Stimulated activated CD8-positive, alpha-beta memory T cell treated with anti-CD3 and anti-CD28 coated beads, Interleukin-12 subunit alpha, Interleukin-12 subunit beta, amount 100 ng/mL, for 24 hours (primary cell): Measurements from ENCODE around the gene FARP1.

Source experiments
- DNase-seq: peaks from one replicate; pipeline ENCODE4 v3.0.0-alpha.2; 2020; ENCODE audit errors: extremely low read depth

FARP1 gene

DNA sequence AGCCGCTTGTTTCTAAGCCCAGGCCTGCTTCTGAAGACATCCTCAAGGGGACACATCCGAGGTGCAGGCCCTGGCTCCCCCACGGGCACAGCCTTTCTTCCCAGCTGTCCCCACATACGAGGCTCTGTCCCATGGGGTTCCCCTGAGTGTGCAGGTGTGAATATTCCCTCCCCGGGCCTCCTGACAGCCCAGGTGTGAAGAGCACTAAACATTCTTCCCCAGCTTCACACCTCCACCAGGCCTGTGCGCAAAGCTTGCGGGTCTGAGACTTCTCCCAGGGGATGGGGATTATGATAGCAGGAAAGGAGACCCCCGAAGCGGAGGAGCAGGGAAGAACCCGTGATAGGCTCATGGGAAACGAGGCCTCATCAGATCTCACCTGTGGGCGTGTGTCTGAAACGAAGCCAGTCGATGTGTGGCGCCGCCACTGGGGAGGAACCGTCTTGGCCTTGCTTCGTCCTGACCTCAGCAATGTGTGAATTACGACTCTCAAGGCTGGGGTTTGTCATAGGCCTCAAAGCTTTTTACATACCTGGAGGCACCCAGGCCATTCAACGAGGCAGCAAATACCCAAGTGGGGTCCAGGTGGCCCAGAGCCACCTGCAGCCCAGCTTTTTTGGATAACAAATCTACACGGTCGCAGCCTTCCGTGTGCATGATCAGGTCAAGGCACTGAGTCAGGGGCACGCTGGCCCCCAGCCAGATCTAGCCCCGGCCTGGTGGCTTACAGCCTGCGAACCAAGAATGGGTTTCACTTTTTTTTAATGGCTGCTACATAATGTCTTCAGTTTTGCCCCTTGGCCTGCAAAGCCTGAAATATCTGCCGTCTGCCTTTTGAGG lies 299.7 kb downstream of the FARP1 start:
- DNase-seq = no peak

DNA sequence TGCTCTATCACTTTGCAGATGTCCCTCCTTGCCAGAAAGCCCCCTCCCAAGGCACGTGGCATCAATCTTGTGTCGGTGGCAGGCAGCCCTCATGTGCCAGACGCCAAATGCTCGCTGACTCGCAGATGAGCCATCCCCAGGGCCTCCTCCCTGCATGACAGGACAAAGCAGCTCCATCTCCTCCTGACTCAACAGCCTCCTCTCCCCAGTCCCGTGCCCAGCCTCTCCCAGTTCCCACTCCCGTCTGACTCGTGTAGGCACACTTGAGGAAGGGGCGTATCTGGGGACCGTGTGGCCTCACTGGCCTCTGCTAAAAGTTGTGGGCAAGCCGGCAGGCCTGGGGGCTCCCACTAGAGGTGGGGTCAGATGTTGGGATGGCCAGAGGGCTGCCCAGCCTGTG lies 300.4 kb downstream of the FARP1 start:
- no peak for DNase-seq

DNA sequence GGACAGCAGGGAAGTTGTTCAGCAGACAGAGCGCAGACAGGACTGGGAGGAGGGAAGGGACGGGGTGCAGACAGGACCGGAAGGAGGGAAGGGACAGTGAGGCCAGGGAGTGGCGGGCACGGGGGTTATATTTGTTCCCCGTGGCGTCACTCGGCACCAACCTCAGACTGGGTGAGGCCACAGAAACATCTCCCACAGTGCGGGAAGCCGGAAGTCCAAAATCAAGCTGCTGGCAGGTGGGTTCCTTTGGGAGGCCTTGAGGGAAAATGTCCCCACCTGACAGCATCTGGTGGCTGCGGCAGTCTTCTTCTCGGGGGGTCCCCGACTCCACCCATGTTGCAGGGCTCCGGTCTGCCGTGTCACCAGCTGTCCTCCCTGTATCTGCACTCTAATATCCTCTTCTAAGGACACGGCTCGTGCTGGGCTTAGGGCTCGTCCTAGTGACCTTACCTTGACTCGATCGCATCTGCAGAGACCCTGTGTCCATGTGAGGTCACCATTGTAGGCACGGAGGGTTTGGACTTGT lies 301.0 kb downstream of the FARP1 start:
- no peak for DNase-seq

DNA sequence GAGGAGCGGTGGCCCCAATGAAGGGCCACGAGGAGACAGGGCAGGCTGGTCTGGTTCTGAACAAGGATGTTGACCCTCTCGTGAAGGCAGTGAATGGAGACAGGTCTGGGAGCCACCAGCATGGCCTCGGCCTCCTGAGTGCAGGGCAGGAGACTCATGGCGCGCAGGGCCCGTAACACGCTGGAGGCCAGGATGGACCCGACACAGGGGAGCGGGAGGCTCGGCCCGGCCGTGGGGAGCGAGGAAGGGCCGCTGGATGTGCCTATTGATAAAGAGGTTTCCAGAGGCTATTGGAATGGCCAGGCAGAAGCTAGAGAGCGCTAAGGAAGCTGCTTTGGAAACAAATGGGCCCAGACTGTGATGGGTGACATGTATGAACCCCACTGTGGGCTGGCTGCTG lies 301.5 kb downstream of the FARP1 start:
- no peak for DNase-seq

DNA sequence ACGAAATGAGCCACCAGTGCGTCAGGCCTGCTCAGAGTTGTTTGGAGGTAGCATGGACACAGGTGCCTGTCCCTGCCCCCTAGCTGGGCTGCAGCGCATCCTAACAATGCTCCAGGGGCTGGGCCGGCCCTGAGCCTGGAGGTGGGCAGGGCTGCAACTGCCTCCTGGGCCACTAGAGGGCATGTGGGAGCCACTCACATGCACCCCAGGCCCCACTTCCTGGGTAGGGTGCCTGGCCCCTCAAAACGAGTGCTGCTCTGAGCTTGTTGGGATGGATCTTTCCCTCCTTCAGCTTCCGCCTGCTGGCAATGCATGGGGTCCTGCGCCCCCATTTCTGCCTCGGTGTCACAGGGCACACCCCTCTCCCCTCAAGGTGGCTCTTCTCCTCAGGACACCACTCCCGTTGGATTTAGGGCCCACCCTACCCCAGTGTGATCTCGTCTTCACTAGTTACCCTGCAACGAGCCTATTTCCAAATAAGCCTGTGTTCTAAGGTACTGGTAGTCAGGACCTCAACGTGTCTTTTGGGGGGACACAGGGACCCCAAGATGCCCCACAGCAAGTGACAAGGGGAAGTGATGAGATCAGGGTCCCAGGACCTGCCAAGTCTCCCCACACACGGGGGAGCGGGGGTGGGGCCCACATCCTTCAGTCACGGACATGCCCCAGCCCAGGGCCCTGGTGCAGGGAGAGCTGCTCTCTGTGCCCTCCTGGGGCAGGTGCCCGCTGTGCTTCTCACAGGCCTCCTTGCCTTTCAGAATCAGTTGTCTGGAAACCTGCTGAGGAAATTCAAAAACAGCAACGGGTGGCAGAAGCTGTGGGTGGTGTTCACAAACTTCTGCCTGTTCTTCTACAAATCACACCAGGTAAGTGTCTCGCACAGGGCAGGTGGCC lies 302.7 kb downstream of the FARP1 start:
- DNase-seq = peak; percentile 41

DNA sequence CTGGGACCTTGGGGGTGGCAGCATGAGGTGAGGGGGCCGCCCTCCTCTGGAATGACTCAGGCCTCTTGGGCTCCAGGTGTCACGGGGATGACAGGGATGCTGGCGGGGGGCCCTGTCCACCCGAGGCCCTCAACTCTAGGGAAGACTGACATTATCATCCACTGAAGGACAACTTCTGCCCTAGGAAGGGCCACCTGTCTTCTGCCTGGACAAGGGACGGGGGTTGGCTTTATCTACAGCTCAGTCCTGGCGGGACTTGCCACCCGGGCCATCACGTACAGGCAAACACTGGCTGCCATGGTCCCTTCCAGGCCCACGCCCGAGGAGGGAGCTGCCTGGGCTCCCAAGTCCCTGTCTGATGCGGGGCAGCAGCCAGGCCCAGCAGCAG lies 303.3 kb downstream of the FARP1 start:
- no peak for DNase-seq

DNA sequence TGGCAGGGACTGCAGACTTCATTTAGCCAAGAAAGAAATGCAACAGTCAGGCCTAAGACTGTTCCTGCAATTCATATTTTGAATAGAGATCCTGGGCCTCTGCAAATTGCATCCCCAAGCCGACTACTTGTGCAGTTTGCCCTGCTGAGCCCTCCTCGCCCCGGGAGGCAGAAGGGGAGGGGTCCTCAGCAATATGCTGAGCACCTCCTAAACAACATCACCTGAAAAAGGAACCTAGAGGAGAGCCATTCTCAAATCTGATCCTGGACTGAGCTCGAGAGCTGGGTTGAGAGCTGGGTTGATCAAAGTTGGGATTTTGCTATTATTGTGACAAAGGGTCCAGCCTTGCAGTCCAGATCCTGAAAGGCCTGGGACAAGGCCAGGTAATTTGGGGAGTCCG lies 304.2 kb downstream of the FARP1 start:
- DNase-seq = no peak

DNA sequence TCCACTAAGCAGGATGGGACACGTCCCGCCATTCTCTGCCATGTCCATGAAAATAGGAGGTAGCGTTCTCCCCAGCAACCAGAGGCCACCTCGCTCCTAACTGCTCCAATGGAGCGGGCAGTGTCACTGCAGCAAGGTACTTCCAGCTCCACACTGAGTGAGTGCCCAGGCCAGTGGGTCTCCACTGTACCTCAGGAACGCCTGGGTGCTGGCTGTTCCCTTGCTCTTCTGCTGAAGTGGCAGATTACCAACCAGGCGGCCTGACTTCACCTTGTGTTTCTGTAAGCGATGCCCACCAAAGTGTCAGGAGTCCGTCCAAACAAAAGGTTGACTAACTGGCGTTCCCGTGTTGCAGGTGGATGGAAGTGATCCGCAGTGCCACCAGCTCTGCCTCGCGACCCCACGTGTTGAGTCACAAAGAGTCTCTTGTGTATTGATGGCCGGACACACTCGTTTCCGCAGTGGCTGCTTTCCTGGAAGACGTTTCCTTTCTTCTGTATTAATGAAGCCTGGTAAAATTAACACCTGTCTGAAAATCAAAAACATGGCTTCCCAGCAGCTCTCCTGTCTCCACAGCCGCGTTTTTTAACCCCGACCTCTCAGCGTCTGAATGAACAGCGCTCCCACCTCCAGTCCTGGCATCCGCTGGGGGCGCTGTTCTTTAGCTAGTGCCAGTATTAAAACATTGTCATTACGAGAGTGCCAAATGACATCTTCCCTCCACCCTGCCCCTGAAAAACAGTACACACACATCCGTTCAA lies 305.2 kb downstream of the FARP1 start:
- no peak for DNase-seq

DNA sequence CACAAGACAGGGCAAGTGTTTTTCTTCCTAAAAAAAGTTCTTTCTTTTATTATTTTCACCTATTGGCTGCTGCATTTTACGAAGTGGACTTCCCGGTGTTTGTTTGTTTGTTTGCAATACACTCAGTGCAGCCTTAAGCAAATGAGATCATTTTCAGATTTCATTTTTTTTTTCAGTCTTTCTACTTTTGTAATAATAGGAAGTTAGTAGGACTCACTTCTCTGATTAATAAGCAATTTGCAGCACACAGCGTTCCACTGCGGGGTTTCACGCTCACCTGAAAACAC lies 305.7 kb downstream of the FARP1 start:
- DNase-seq = no peak

DNA sequence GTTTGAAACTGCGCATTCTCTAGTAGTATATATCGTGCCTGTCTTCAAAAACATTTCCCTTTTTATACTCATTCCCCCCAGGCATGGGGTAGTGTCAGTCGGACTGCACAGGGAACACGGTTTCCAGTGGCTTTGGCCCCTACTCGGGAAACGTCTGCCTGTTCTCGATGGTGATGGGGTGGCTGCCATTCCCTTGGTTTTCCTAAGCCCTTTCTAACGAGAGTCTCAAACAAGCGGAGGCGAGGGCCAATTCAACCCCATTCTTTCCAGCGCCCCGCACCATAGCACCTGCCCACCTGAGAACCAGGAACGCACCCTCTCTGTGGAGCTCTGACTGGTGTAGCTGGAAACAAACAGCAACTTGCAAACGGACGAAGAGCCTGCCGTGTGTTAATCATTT lies 306.4 kb downstream of the FARP1 start:
- no peak for DNase-seq

DNA sequence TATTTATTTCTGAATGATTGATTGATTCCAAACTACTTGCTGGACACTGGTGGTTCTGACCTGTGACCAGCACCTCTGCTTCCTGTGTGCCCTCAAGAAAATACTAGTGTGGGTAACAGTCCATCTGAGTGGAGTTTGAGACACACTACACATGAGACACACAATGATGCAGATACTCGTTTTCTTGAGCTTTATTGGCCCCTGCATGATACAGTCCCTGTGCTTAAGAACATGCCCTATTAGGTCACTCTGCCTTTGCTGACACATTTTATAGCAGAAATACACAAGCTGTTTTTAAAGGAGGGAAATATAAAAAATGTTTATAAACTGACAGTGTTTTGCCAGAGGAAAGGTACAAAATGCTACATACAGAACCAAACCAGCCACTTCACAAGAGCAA lies 307.1 kb downstream of the FARP1 start:
- no peak for DNase-seq

DNA sequence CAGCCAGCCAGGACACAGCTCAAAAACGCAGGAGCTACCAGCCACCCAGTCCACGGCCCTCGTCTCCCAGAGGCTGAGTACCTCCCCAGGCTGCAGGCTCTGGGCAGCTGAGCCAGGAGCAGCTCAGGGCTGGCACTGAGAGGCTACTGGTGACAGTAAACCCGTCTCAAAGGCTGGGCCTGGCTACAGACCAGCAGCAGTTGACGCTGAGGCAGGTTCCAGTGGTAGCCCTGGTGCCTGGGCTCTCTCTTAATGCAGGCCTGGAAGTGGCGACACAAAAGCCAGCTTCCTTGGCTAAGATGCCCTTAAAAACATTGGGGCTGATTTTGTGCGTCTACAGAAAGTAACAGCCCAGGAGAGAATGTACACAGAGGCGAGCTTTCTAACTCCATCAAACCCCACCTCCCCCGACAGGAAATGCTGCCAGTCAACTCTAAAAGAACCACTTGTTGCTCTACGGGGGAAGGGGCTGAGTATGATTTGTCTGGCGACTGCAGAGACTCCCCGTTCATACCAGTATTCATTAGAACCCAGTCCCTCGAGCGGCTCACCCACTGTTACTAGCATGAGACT lies 307.7 kb downstream of the FARP1 start:
- DNase-seq = no peak

DNA sequence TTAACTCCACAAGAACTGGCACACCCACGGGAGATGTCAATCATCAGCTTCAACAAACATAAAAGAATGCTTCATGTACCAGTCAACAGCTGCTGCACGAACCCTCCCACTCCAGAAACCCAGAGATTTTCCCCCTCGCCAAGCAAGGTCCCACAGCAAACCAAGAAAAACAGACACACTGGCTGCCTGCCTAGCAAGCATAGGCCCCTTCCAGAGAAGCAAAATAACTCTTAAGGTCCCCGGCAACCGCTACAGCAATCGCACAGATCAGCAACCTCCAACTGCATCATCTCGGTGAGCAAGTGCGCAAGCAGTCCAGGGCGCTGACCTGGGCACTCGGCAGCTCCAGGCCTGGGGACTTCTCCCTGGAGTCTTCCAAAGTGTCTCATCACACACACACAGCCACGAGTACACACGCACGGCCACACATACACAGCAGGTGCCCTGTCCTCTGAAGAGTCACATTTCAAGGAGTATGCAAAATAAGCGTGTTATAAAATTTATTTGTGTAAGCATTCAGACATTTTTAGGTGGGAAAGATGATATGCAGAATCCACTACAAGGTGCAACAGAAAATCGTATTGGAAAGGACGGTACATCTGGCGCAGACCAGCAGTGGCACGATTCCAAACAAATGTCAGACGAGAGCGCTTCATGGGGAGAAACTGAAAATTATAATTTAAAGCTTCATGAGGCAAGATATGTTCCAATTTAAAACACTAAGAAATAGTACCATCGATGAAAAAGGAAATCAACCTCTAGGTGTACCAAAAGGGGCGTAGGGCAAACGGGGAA lies 309.0 kb downstream of the FARP1 start:
- no peak for DNase-seq

DNA sequence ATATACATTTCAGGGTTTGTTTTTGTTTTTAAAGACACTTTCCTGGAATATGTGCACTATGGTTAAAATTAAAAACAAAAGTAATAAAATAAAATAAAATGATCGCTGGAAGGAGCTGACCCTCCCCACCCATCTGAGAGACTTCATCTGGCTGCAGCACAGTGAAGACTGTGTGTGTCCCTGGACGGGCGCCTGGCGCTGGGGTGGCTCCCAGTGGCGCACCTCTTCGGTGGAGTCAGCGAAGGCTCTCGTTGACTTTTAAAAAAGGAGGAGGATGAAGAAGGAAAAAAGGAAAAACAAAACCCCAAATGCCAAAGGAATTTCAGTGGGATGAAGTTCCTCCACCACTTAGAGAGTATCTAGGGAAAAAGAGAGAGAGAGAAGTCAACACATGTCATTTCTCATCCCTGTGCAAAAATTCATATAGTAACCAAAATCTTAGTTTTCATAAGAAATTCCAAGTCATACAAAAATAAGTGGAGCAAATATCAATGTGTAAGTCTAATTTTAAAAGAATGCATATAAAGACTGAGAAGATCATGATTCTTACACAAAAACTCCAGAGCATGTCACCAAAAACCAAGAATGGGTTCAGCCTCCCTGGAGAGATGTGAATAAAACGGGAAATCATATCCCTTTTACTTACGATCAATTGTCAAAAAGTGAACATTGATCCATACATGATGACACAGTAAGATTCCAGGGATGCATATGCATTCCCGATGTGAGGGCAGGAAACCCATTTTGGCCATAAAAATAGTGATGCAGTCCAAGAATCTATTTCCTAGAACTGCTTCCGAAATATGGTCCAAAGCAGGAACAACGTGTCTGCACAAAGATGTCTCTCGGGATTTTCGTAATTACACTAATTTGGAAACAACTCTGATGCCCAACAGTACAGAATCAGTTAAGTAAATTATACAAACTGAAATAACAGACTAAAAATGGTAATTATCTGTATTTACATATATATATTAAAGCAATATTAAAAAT lies 310.3 kb downstream of the FARP1 start:
- DNase-seq = no peak

DNA sequence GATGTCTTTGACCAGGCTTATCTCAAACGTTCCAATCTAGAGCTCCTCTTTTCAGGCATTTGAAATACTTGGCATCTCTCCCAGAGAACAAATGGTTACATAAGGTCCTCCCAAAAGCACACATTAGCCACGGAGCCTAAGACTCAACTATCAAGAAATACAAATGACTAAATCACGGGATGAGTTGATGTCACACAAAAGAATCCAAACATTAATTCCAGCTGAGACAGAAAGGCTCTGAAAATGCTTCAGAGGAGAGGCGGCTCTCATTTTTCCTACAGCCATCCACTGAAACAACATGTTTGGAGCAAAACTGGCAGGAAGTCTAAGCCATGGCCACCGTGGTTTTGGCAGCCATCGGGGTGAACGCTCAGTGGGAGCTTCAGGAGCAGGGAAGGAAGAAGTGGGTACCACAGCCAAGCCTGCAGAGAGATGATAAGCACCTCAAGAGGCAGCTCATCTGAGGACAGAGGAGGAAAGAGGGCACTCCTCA lies 311.5 kb downstream of the FARP1 start:
- DNase-seq = no peak

DNA sequence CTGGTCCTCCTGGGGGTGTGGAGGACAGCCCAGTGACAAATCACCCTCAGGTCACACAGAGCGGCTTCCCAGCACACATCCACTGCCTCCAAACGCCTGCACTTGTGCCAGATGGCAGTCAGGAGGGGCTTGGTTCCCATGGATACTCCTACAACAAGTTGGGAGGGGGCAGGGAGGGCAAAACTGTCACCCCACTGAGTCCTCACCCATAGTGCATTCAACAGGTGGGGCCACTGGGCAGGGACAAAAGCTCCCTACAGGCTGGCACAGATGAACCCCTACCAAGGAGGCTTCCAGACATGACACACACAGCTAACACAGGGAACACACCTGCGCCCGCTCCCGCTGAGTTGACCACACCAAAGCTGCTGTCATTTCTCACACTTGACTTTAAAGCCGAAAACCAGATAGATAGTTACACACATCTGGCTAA lies 313.5 kb downstream of the FARP1 start:
- no peak for DNase-seq

DNA sequence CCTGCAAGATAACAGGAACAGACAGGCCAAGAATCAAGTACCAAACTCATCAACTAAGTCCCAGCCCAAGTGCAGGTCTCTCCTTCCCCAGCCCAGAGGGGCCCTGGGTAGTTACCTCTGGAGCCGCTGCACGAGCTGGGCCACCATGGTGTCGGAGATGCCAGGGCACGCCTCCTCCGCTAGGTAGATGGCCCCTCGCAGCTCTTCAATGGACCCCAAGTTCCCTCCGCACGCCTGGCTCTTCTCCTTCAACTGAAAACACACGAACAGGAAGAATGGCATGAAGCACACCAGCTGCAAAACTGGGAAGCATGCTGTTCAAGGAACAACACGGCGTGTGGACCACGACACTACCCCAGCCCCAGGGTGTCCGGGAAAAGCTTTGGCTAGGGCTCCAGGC lies 314.2 kb downstream of the FARP1 start:
- no peak for DNase-seq

DNA sequence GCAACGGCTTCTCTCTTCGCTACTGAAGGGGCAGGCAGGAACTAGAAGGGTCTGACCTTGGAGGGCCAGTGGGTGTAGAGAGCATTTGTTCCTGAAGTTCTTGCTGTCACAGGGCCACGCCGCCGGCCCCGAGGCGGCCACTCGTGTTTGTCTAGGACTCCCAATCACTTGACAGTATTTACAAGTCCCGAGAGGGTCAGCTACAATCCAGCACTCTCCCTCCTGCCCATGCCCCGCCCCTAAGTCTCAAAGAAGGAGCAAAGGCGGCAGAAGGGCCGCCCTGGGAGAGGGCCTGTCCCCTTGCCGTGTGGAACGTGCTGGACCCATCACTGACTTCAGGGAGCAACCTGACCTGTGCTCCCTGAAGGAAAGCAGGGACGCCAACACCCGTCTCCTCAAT lies 315.5 kb downstream of the FARP1 start:
- no peak for DNase-seq

DNA sequence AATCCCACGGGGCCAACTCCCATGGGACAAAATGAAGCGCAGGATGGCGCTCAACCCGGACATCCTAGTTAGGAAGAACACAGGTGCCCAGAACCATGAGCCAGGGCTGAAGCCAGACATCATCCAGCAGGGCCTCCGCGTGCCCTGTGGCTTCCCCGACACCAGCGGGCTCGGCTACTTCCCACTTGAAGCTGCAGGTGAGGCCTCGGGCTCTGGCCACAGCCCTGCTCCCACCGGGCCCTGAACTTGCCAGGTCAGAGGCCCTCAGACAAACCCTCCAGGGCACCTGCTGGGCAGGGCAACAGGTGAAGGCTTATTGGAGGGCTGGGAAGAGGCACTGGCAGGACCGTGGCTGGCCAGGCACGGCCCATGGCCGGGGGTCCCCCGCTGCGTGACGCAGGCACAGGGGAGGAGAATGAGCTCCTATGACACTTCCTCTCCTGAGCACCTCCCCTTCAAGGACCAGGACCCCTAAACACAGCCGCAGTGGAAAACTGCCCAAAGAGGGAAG lies 316.3 kb downstream of the FARP1 start:
- DNase-seq = no peak
